ENCODE results near the gene TRAPPC4.

DNA sequence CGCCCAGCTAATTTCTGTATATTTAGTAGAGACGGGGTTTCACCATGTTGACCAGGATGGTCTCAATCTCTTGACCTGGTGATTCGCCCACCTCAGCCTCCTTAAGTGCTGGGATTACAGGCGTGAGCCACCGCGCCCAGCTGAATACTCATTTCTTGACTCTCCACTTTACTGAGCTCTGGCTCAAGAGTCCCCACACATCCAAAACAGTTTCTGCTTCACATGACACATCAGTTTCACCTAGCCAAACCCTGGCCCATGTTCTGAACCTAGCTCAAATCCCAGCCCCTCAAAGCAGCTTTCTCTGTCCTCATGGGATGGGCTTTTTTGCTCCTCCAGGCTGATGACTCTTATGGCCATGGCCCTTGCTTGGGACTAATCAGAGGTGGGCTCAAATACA, 28.6 kb downstream of the TRAPPC4 start:
- TF ChIP-seq, protein P1, sequence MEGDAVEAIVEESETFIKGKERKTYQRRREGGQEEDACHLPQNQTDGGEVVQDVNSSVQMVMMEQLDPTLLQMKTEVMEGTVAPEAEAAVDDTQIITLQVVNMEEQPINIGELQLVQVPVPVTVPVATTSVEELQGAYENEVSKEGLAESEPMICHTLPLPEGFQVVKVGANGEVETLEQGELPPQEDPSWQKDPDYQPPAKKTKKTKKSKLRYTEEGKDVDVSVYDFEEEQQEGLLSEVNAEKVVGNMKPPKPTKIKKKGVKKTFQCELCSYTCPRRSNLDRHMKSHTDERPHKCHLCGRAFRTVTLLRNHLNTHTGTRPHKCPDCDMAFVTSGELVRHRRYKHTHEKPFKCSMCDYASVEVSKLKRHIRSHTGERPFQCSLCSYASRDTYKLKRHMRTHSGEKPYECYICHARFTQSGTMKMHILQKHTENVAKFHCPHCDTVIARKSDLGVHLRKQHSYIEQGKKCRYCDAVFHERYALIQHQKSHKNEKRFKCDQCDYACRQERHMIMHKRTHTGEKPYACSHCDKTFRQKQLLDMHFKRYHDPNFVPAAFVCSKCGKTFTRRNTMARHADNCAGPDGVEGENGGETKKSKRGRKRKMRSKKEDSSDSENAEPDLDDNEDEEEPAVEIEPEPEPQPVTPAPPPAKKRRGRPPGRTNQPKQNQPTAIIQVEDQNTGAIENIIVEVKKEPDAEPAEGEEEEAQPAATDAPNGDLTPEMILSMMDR (IDR thresholded peaks at IDR 0.05): no peak
- TF ChIP-seq POLR2A (IDR thresholded peaks at IDR 0.05): no peak
- TF ChIP-seq POLR2AphosphoS5 (IDR thresholded peaks at IDR 0.05): no peak
- no peak for TF ChIP-seq EP300 (IDR thresholded peaks at IDR 0.05; ENCODE audit: low read depth)

Data from transverse colon (tissue), 4 donors.